ENCODE results near the gene TRAM2. TPM values are rescaled to one million over a fixed set of nuclear protein-coding genes. Genes with fewer than 3 reads are reported as not detected.

The TRAM2 gene, protein sequence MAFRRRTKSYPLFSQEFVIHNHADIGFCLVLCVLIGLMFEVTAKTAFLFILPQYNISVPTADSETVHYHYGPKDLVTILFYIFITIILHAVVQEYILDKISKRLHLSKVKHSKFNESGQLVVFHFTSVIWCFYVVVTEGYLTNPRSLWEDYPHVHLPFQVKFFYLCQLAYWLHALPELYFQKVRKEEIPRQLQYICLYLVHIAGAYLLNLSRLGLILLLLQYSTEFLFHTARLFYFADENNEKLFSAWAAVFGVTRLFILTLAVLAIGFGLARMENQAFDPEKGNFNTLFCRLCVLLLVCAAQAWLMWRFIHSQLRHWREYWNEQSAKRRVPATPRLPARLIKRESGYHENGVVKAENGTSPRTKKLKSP
- polyA plus RNA-seq (2011; rRNA removed), result 134 and 146 TPM in 2 replicates
- polyA minus RNA-seq (2011; rRNA and poly(A)+ RNA removed), result 104 and 127 TPM in 2 replicates

DNA sequence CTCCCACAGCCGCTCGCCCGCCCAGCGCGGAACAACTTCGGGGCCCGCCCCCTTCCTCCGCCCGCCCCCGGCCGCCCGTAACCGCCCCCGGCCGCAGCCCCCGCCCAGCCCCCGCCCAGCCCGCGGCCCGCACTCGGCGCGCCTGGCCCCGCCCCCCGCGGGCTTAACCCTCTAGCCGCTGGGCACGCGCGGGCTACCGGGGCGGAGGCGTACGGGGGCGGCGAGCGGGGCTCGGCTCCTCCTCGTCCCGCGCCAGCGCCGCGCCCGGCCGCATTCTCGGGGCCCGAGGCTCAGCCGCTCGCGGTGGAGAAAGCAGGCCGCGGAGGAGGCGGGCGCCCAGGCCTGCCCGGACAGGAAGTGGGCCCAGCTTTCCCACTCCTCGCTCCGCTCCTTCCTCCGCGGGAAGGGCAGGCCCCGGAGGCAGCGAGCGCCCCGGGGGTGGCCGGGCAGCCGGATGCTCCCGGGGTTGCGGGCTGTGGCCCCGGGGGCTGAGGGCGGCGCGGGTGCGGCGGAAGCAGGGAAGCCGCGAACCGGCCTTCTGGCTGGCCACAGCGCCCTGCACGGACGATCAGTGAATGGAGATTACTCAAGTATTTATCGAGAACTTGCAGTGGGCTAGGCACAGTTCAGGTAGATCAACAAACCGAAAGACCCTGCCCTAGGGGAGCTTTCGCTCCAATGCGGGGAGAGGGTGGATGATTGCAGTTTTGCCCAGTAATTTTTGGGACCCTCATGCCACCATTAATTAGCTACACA is at the start of gene TRAM2:
TSS of gene TRAM2 (minus strand) at position 39 of the 756 bp plus-strand sequence. CDS start 145 bp downstream, outside the sequence.
- Histone ChIP-seq H3K4me3 (ENCODE audit: low read depth, low read length) (peak within 1 kb of the TSS; percentile 91), H3K27me3 (ENCODE audit: control insufficient read depth, insufficient read depth, low read length) (no peaks in the 10 kb centered on the region), H3K36me3 (ENCODE audit: control insufficient read depth, insufficient read depth, low read length) (no peaks in the 10 kb centered on the region)
- 0 out of 2 replicates have a peak, but pooled peaks have one; percentile 9 for TF ChIP-seq CTCF (IDR thresholded peaks at IDR 0.05; ENCODE audit: insufficient read depth, low read depth, low read length)
- no peak for DNase-seq (ENCODE audit: low read depth)
- POLR2A ChIA-PET, result no interaction called here
- CTCF ChIA-PET, result interaction anchor here (0.6 to 7.5 kb wide), 14 partner anchors 9 to 1399 kb away, joined by 3 to 68 read pairs (median 6); partner anchors contain the start of gene EFHC1

- no peak for TF ChIP-seq CTCF (IDR thresholded peaks at IDR 0.05; ENCODE audit: insufficient read depth, low read depth, low read length)
- no peak overlapping the region for H3K4me3 ChIP-seq (ENCODE audit: low read depth, low read length)
- H3K36me3 ChIP-seq (ENCODE audit: control insufficient read depth, insufficient read depth, low read length), result no peaks in the 10 kb centered on the region
- ChIA-PET CTCF (no interaction called here), POLR2A (no interaction called here)
- no peaks in the 10 kb centered on the region for H3K27me3 ChIP-seq (ENCODE audit: control insufficient read depth, insufficient read depth, low read length)
- no peak for DNase-seq (ENCODE audit: low read depth)
These were observed 46.0 kb upstream of the TRAM2 start for GRCh38 chr6:52622810-52623209.

GRCh38 chr6:52621631-52622030 is 44.8 kb upstream of the TRAM2 start:
- Histone ChIP-seq H3K4me3 (ENCODE audit: low read depth, low read length) (no peak overlapping the region), H3K27me3 (ENCODE audit: control insufficient read depth, insufficient read depth, low read length) (no peaks in the 10 kb centered on the region), H3K36me3 (ENCODE audit: control insufficient read depth, insufficient read depth, low read length) (no peaks in the 10 kb centered on the region)
- DNase-seq (ENCODE audit: low read depth), result no peak
- ChIA-PET POLR2A (no interaction called here), CTCF (no interaction called here)
- TF ChIP-seq CTCF (IDR thresholded peaks at IDR 0.05; ENCODE audit: insufficient read depth, low read depth, low read length), result no peak

DNA sequence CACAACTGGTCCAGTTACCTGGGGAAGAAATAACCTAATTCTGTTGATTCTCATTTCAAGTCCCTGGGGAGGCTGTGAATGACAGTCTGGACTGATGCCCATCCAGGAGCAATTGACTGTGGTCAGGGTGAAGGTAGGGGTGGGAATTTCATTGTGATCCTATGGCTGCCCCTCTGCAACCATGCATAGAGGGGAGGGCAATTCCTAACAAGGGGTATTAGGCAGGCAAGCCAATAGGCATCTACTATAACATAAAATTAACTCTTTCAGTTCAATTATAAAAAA is 44.0 kb upstream of the TRAM2 start:
- no peak for TF ChIP-seq CTCF (IDR thresholded peaks at IDR 0.05; ENCODE audit: insufficient read depth, low read depth, low read length)
- POLR2A ChIA-PET, result no interaction called here
- Histone ChIP-seq H3K4me3 (ENCODE audit: low read depth, low read length) (no peak overlapping the region), H3K36me3 (ENCODE audit: control insufficient read depth, insufficient read depth, low read length) (no peaks in the 10 kb centered on the region), H3K27me3 (ENCODE audit: control insufficient read depth, insufficient read depth, low read length) (no peaks in the 10 kb centered on the region)
- no peak for DNase-seq (ENCODE audit: low read depth)
- CTCF ChIA-PET, result no interaction called here

GRCh38 chr6:52620055-52620905 is 43.4 kb upstream of the TRAM2 start:
- no peak for DNase-seq (ENCODE audit: low read depth)
- CTCF ChIA-PET, result no interaction called here
- no peaks in the 10 kb centered on the region for H3K27me3 ChIP-seq (ENCODE audit: control insufficient read depth, insufficient read depth, low read length)
- H3K4me3 ChIP-seq (ENCODE audit: low read depth, low read length), result no peak overlapping the region
- TF ChIP-seq CTCF (IDR thresholded peaks at IDR 0.05; ENCODE audit: insufficient read depth, low read depth, low read length), result no peak
- no peaks in the 10 kb centered on the region for H3K36me3 ChIP-seq (ENCODE audit: control insufficient read depth, insufficient read depth, low read length)
- POLR2A ChIA-PET, result no interaction called here

Measured in BJ (cell line).